ENCODE data around the gene THUMPD2.
"Not testable (repeated sequence)": the region's sequence is repeated elsewhere in the genome, so short reads cannot be mapped to it uniquely, and the experiment has no call there.

THUMPD2 gene

GRCh38 chr2:39730685-39731302 is 48.3 kb downstream of the THUMPD2 start:
- Histone ChIP-seq H3K27me3 (replicated peaks in 2 of 5; ENCODE audit: control insufficient read depth in 4 of 5, insufficient read depth in 5 of 5, low read length in 4 of 5) (no peaks in the 10 kb centered on the region), H3K9me3 (ENCODE audit: control extremely low read depth in 1 of 5, control insufficient read depth in 4 of 5, insufficient read depth in 2 of 5, low read depth in 1 of 5, low read length in 4 of 5) (no peaks in the 10 kb centered on the region), H3K4me1 (ENCODE audit: control extremely low read depth in 1 of 4, control insufficient read depth in 4 of 4, insufficient read depth in 4 of 4, low read length in 3 of 4) (peaks cover 1 to 13% (median 10%) of the 10 kb centered on the region in 4 experiments), H3K27ac (ENCODE audit: insufficient read depth in 1 of 2, low read depth in 1 of 2, low read length in 2 of 2, poor library complexity in 1 of 2, severe bottlenecking in 2 of 2) (no peak overlapping the region), H3K4me3 (ENCODE audit: control insufficient read depth in 1 of 7, extremely low read depth in 1 of 7, insufficient read depth in 4 of 7, low read depth in 2 of 7, low read length in 6 of 7) (no peak overlapping the region), H3K36me3 (ENCODE audit: control insufficient read depth in 4 of 4, insufficient read depth in 4 of 4, low read length in 3 of 4) (peaks cover 0 to 32% (median 23%) of the 10 kb centered on the region in 4 experiments)
- ChIA-PET CTCF (interaction anchor here (0.7 to 9.2 kb wide), 21 partner anchors 8 to 672 kb away, joined by 3 to 81 read pairs (median 4); partner anchors contain the start of gene MAP4K3), POLR2A (no interaction called here)
- WGBS (ENCODE audit: insufficient coverage): 100% methylated on average over 1 of the region's 2 CpGs
- peak; percentile 26 to 48 (median 33) for DNase-seq

GRCh38 chr2:39730276-39730675 is 48.8 kb downstream of the THUMPD2 start:
- Histone ChIP-seq H3K4me1 (ENCODE audit: control extremely low read depth in 1 of 4, control insufficient read depth in 4 of 4, insufficient read depth in 4 of 4, low read length in 3 of 4) (peaks cover 1 to 13% (median 9%) of the 10 kb centered on the region in 4 experiments), H3K4me3 (ENCODE audit: control insufficient read depth in 1 of 7, extremely low read depth in 1 of 7, insufficient read depth in 4 of 7, low read depth in 2 of 7, low read length in 6 of 7) (no peak overlapping the region), H3K27me3 (replicated peaks in 2 of 5; ENCODE audit: control insufficient read depth in 4 of 5, insufficient read depth in 5 of 5, low read length in 4 of 5) (no peaks in the 10 kb centered on the region), H3K27ac (ENCODE audit: insufficient read depth in 1 of 2, low read depth in 1 of 2, low read length in 2 of 2, poor library complexity in 1 of 2, severe bottlenecking in 2 of 2) (no peak overlapping the region), H3K9me3 (ENCODE audit: control extremely low read depth in 1 of 5, control insufficient read depth in 4 of 5, insufficient read depth in 2 of 5, low read depth in 1 of 5, low read length in 4 of 5) (no peaks in the 10 kb centered on the region), H3K36me3 (ENCODE audit: control insufficient read depth in 4 of 4, insufficient read depth in 4 of 4, low read length in 3 of 4) (peaks cover 0 to 27% (median 19%) of the 10 kb centered on the region in 4 experiments)
- ChIA-PET CTCF (interaction anchor here (0.6 to 9.2 kb wide), 25 partner anchors 9 to 673 kb away, joined by 3 to 81 read pairs (median 4); partner anchors contain the start of gene MAP4K3), POLR2A (no interaction called here)
- no peak for DNase-seq
- 89% methylated on average over 5 of the region's 5 CpGs for WGBS (ENCODE audit: insufficient coverage)

- Histone ChIP-seq H3K4me1 (ENCODE audit: control extremely low read depth in 1 of 4, control insufficient read depth in 4 of 4, insufficient read depth in 4 of 4, low read length in 3 of 4) (peaks cover 1 to 13% (median 9%) of the 10 kb centered on the region in 4 experiments), H3K27me3 (replicated peaks in 2 of 5; ENCODE audit: control insufficient read depth in 4 of 5, insufficient read depth in 5 of 5, low read length in 4 of 5) (no peaks in the 10 kb centered on the region), H3K9me3 (ENCODE audit: control extremely low read depth in 1 of 5, control insufficient read depth in 4 of 5, insufficient read depth in 2 of 5, low read depth in 1 of 5, low read length in 4 of 5) (no peaks in the 10 kb centered on the region), H3K4me3 (ENCODE audit: control insufficient read depth in 1 of 7, extremely low read depth in 1 of 7, insufficient read depth in 4 of 7, low read depth in 2 of 7, low read length in 6 of 7) (no peak overlapping the region), H3K36me3 (ENCODE audit: control insufficient read depth in 4 of 4, insufficient read depth in 4 of 4, low read length in 3 of 4) (peaks cover 0 to 14% (median 11%) of the 10 kb centered on the region in 4 experiments), H3K27ac (ENCODE audit: insufficient read depth in 1 of 2, low read depth in 1 of 2, low read length in 2 of 2, poor library complexity in 1 of 2, severe bottlenecking in 2 of 2) (no peak overlapping the region)
- WGBS (ENCODE audit: insufficient coverage): 63% methylated on average over 5 of the region's 5 CpGs
- ChIA-PET CTCF (interaction anchor here (0.8 to 9.2 kb wide), 16 partner anchors 8 to 352 kb away, joined by 3 to 81 read pairs (median 8); no protein-coding TSS in a partner anchor), POLR2A (no interaction called here)
- DNase-seq: peak; percentile 48 to 72 (median 72)
Observed at GRCh38 chr2:39728941-39729351, 50.1 kb downstream of the THUMPD2 start.

GRCh38 chr2:39728085-39728484 is 51.0 kb downstream of the THUMPD2 start:
- 0% methylated on average over 1 of the region's 4 CpGs for WGBS (ENCODE audit: insufficient coverage)
- H3K36me3 ChIP-seq (ENCODE audit: control insufficient read depth in 4 of 4, insufficient read depth in 4 of 4, low read length in 3 of 4); H3K27ac ChIP-seq (ENCODE audit: insufficient read depth in 1 of 2, low read depth in 1 of 2, low read length in 2 of 2, poor library complexity in 1 of 2, severe bottlenecking in 2 of 2); H3K9me3 ChIP-seq (ENCODE audit: control extremely low read depth in 1 of 5, control insufficient read depth in 4 of 5, insufficient read depth in 2 of 5, low read depth in 1 of 5, low read length in 4 of 5); H3K4me3 ChIP-seq (ENCODE audit: control insufficient read depth in 1 of 7, extremely low read depth in 1 of 7, insufficient read depth in 4 of 7, low read depth in 2 of 7, low read length in 6 of 7); H3K27me3 ChIP-seq (replicated peaks in 2 of 5; ENCODE audit: control insufficient read depth in 4 of 5, insufficient read depth in 5 of 5, low read length in 4 of 5): not testable (repeated sequence)
- peaks cover 1 to 13% (median 9%) of the 10 kb centered on the region in 4 experiments for H3K4me1 ChIP-seq (ENCODE audit: control extremely low read depth in 1 of 4, control insufficient read depth in 4 of 4, insufficient read depth in 4 of 4, low read length in 3 of 4)
- POLR2A ChIA-PET: interaction anchor here (0.5 kb wide), 1 partner anchor 600 kb away, joined by 4 read pairs; no protein-coding TSS in a partner anchor
- CTCF ChIA-PET: interaction anchor here (0.8 to 9.2 kb wide), 8 partner anchors 9 to 135 kb away, joined by 3 to 81 read pairs (median 16); no protein-coding TSS in a partner anchor
- peak; percentile 11 to 61 (median 54) for DNase-seq

GRCh38 chr2:39725401-39725800 is 53.7 kb downstream of the THUMPD2 start:
- Histone ChIP-seq H3K4me3 (ENCODE audit: control insufficient read depth in 1 of 7, extremely low read depth in 1 of 7, insufficient read depth in 4 of 7, low read depth in 2 of 7, low read length in 6 of 7) (no peak overlapping the region), H3K27ac (ENCODE audit: insufficient read depth in 1 of 2, low read depth in 1 of 2, low read length in 2 of 2, poor library complexity in 1 of 2, severe bottlenecking in 2 of 2) (no peak overlapping the region), H3K4me1 (ENCODE audit: control extremely low read depth in 1 of 4, control insufficient read depth in 4 of 4, insufficient read depth in 4 of 4, low read length in 3 of 4) (peaks cover 0 to 10% (median 3%) of the 10 kb centered on the region in 4 experiments), H3K36me3 (ENCODE audit: control insufficient read depth in 4 of 4, insufficient read depth in 4 of 4, low read length in 3 of 4) (peaks cover 0 to 5% (median under 1%) of the 10 kb centered on the region in 4 experiments), H3K9me3 (ENCODE audit: control extremely low read depth in 1 of 5, control insufficient read depth in 4 of 5, insufficient read depth in 2 of 5, low read depth in 1 of 5, low read length in 4 of 5) (no peaks in the 10 kb centered on the region), H3K27me3 (replicated peaks in 2 of 5; ENCODE audit: control insufficient read depth in 4 of 5, insufficient read depth in 5 of 5, low read length in 4 of 5) (no peaks in the 10 kb centered on the region)
- 98% methylated on average over 4 of the region's 5 CpGs for WGBS (ENCODE audit: insufficient coverage)
- DNase-seq: no peak
- ChIA-PET CTCF (interaction anchor here (9.2 kb wide), 1 partner anchor 132 kb away, joined by 81 read pairs; no protein-coding TSS in a partner anchor), POLR2A (no interaction called here)

GRCh38 chr2:39724828-39725144 is 54.3 kb downstream of the THUMPD2 start:
- WGBS (ENCODE audit: insufficient coverage): 96% methylated on average over 3 of the region's 4 CpGs
- CTCF ChIA-PET: no interaction called here
- no peak for DNase-seq
- Histone ChIP-seq H3K27me3 (replicated peaks in 2 of 5; ENCODE audit: control insufficient read depth in 4 of 5, insufficient read depth in 5 of 5, low read length in 4 of 5) (no peaks in the 10 kb centered on the region), H3K27ac (ENCODE audit: insufficient read depth in 1 of 2, low read depth in 1 of 2, low read length in 2 of 2, poor library complexity in 1 of 2, severe bottlenecking in 2 of 2) (no peak overlapping the region), H3K4me3 (ENCODE audit: control insufficient read depth in 1 of 7, extremely low read depth in 1 of 7, insufficient read depth in 4 of 7, low read depth in 2 of 7, low read length in 6 of 7) (no peak overlapping the region), H3K9me3 (ENCODE audit: control extremely low read depth in 1 of 5, control insufficient read depth in 4 of 5, insufficient read depth in 2 of 5, low read depth in 1 of 5, low read length in 4 of 5) (no peaks in the 10 kb centered on the region), H3K36me3 (ENCODE audit: control insufficient read depth in 4 of 4, insufficient read depth in 4 of 4, low read length in 3 of 4) (no peaks in the 10 kb centered on the region), H3K4me1 (ENCODE audit: control extremely low read depth in 1 of 4, control insufficient read depth in 4 of 4, insufficient read depth in 4 of 4, low read length in 3 of 4) (peaks cover 0 to 10% (median 3%) of the 10 kb centered on the region in 4 experiments)
- POLR2A ChIA-PET: no interaction called here

Measured in common myeloid progenitor, CD34-positive (primary cell).